ENCODE data around the gene CSRP1. TPM values are rescaled to one million over a fixed set of nuclear protein-coding genes. Genes with fewer than 3 reads are reported as not detected.

CSRP1 gene
- total and polyA plus RNA-seq, 2 experiments from 2014 or later: 5.8 to 29.9 TPM

GRCh38 chr1:201487742-201488141, 19.2 kb downstream of the CSRP1 start:
- Histone ChIP-seq H3K4me2 (no peak overlapping the region), H3K9me2 (ENCODE audit: insufficient read depth) (no peaks in the 10 kb centered on the region), H3K27me3 (ENCODE audit: insufficient read depth) (no peaks in the 10 kb centered on the region), H2AFZ (no peak overlapping the region), H3K4me1 (ENCODE audit: insufficient read depth) (no peaks in the 10 kb centered on the region), H3K79me2 (replicated peaks; ENCODE audit: insufficient read depth) (no peaks in the 10 kb centered on the region), H3K4me3 (no peak overlapping the region), H3K27ac (ENCODE audit: low read depth) (no peak overlapping the region), H3F3A (replicated peaks; ENCODE audit: low read depth) (no peaks in the 10 kb centered on the region), H4K20me1 (replicated peaks; ENCODE audit: insufficient read depth) (no peaks in the 10 kb centered on the region), H3K36me3 (ENCODE audit: insufficient read depth) (no peaks in the 10 kb centered on the region)
- Mint-ChIP-seq H3K27me3 (ENCODE audit: insufficient read depth, low read depth, poor library complexity) (peaks cover 7% of the 10 kb centered on the region), H3K27ac (no peak overlapping the region), H3K4me1 (peaks cover 10% of the 10 kb centered on the region), H3K9me3 (no peaks in the 10 kb centered on the region), H3K36me3 (ENCODE audit: low read depth) (no peaks in the 10 kb centered on the region), H3K4me3 (no peak overlapping the region)
- DNase-seq (ENCODE audit: low spot score): no peak
- no peak for TF ChIP-seq EZH2 (IDR thresholded peaks at IDR 0.05; ENCODE audit: low read depth, unreplicated experiment)
- no peak for TF ChIP-seq STAT1 (IDR thresholded peaks at IDR 0.05; ENCODE audit: unreplicated experiment)
- TF ChIP-seq CREB1 (CRISPR knock-in tag; IDR thresholded peaks at IDR 0.05; ENCODE audit: low read depth): no peak
- TF ChIP-seq NANOG (IDR thresholded peaks at IDR 0.05; ENCODE audit: borderline replicate concordance): no peak
- no peak for ATAC-seq

GRCh38 chr1:201486187-201486586, 20.7 kb downstream of the CSRP1 start:
- no peaks in the 10 kb centered on the region for H4K20me1 ChIP-seq (replicated peaks; ENCODE audit: insufficient read depth)
- no peaks in the 10 kb centered on the region for H3K9me2 ChIP-seq (ENCODE audit: insufficient read depth)
- H3K4me1 ChIP-seq (ENCODE audit: insufficient read depth): peaks cover 9% of the 10 kb centered on the region
- no peak overlapping the region for H2AFZ ChIP-seq
- no peak overlapping the region for H3K4me3 ChIP-seq
- no peak overlapping the region for H3K27ac ChIP-seq (ENCODE audit: low read depth)
- H3K27ac Mint-ChIP-seq: no peak overlapping the region
- DNase-seq (ENCODE audit: low spot score): no peak
- TF ChIP-seq CREB1 (CRISPR knock-in tag; IDR thresholded peaks at IDR 0.05; ENCODE audit: low read depth): no peak
- TF ChIP-seq CTCF (conservative IDR thresholded peaks at IDR 0.05; ENCODE audit: low read depth in 2 of 2): no peak
- TF ChIP-seq ZNF114 (CRISPR knock-in tag; IDR thresholded peaks at IDR 0.05): no peak
- no peak for TF ChIP-seq EZH2phosphoT487 (IDR thresholded peaks at IDR 0.05; ENCODE audit: unreplicated experiment)
- H3K4me1 Mint-ChIP-seq: peaks cover 16% of the 10 kb centered on the region
- no peak overlapping the region for H3K4me3 Mint-ChIP-seq
- H3K36me3 Mint-ChIP-seq (ENCODE audit: low read depth): no peaks in the 10 kb centered on the region
- no peaks in the 10 kb centered on the region for H3K79me2 ChIP-seq (replicated peaks; ENCODE audit: insufficient read depth)
- H3K9me3 Mint-ChIP-seq: no peaks in the 10 kb centered on the region
- H3K27me3 Mint-ChIP-seq (ENCODE audit: insufficient read depth, low read depth, poor library complexity): peaks cover 15% of the 10 kb centered on the region
- H3K36me3 ChIP-seq (ENCODE audit: insufficient read depth): no peaks in the 10 kb centered on the region
- no peaks in the 10 kb centered on the region; the same call in 1 of the 2 replicates for H3F3A ChIP-seq (replicated peaks; ENCODE audit: low read depth)
- no peak overlapping the region for H3K4me2 ChIP-seq
- H3K27me3 ChIP-seq (ENCODE audit: insufficient read depth): peaks cover 6% of the 10 kb centered on the region
- no peak for ATAC-seq

GRCh38 chr1:201485184-201485774, 21.6 kb downstream of the CSRP1 start:
- Histone ChIP-seq H3F3A (replicated peaks; ENCODE audit: low read depth) (no peaks in the 10 kb centered on the region; the same call in 1 of the 2 replicates), H3K36me3 (ENCODE audit: insufficient read depth) (no peaks in the 10 kb centered on the region), H3K9me2 (ENCODE audit: insufficient read depth) (no peaks in the 10 kb centered on the region), H3K4me1 (ENCODE audit: insufficient read depth) (peaks cover 12% of the 10 kb centered on the region), H3K4me3 (no peak overlapping the region), H3K27me3 (ENCODE audit: insufficient read depth) (peaks cover 9% of the 10 kb centered on the region), H3K27ac (ENCODE audit: low read depth) (no peak overlapping the region), H2AFZ (no peak overlapping the region), H3K79me2 (replicated peaks; ENCODE audit: insufficient read depth) (no peaks in the 10 kb centered on the region), H3K4me2 (no peak overlapping the region), H4K20me1 (replicated peaks; ENCODE audit: insufficient read depth) (no peaks in the 10 kb centered on the region)
- no peak overlapping the region for H3K27ac Mint-ChIP-seq
- H3K4me3 Mint-ChIP-seq: no peak overlapping the region
- peaks cover 17% of the 10 kb centered on the region for H3K4me1 Mint-ChIP-seq
- H3K9me3 Mint-ChIP-seq: no peaks in the 10 kb centered on the region
- DNase-seq (ENCODE audit: low spot score): no peak
- no peak for ATAC-seq
- H3K36me3 Mint-ChIP-seq (ENCODE audit: low read depth): no peaks in the 10 kb centered on the region
- H3K27me3 Mint-ChIP-seq (ENCODE audit: insufficient read depth, low read depth, poor library complexity): peaks cover 18% of the 10 kb centered on the region
- no peak for TF ChIP-seq CREB1 (CRISPR knock-in tag; IDR thresholded peaks at IDR 0.05; ENCODE audit: low read depth)
- TF ChIP-seq EZH2 (IDR thresholded peaks at IDR 0.05; ENCODE audit: low read depth, unreplicated experiment): no peak
- TF ChIP-seq POLR2AphosphoS5 (IDR thresholded peaks at IDR 0.05; ENCODE audit: low read depth): no peak
- no peak for TF ChIP-seq ZNF462 (CRISPR knock-in tag; IDR thresholded peaks at IDR 0.05)
- no peak for TF ChIP-seq NANOG (IDR thresholded peaks at IDR 0.05; ENCODE audit: borderline replicate concordance)
